ENCODE measurements around the gene NTS. TPM values are rescaled to one million over a fixed set of nuclear protein-coding genes. Genes with fewer than 3 reads are reported as not detected.

The NTS gene, protein sequence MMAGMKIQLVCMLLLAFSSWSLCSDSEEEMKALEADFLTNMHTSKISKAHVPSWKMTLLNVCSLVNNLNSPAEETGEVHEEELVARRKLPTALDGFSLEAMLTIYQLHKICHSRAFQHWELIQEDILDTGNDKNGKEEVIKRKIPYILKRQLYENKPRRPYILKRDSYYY
- not detected in 2 replicates for total RNA-seq

DNA sequence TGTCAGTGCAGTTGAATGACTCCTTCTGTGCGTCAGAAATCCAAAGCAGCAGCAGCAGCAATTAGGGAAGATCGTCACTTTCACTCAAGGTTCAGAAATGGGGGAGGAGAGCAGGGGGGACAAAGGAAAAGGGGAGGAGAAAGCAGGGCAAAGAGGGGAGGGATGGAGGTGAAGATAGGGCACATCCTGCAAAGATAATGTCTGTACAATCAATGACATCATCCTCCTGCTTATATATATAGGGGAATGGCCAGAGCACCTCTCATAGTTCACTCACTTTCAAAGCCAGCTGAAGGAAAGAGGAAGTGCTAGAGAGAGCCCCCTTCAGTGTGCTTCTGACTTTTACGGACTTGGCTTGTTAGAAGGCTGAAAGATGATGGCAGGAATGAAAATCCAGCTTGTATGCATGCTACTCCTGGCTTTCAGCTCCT is at the start of gene NTS:
Gene NTS, plus strand, starts transcription at position 265 of the 431 bp plus-strand sequence. Its CDS starts 109 bp downstream, at position 374.

DNA sequence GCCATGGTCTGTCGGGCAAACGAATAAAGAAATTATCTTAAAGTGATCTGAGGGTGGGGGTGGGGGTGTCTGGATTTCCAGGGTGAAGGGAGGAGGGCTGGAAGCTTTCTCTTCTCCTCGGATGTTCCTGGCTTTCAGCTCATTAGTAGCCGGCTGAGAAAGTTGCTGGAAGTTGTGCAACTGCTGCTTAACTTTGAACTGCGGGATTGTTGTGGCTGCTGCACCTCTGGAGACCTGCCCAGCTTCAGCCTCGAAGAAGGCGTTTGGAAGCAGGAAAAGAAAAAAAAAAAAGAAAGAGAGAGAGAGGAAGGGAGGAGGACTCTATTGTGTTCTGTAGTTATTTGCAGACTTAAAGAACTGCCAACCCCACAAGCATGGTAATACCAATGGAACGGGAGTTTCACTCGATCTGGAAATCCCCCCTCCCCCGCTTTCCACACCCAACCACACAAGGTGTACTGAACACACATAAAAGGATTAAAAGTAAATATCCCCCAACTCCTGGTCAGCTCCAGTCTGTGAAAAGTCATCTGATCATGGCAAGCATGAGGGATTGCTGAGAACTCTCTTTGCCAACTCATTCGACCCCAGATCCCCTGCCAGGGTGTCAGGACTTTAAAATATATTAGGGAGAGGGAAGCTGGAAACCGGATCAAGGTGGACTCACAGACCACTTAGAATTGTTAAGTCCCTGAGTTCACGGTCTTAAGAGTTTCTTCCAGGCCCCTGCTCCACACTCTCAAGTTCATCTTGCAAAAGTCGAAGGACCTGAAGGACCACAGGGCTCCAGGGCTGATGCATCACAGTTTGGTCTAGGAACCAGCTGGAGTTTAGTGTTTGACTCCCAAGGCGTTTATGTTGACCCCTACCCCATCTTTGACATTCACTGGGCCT is 37.7 kb upstream of the NTS start, which contains the start of gene RASSF9:
Gene RASSF9, minus strand, starts transcription at position 213 of the 894 bp plus-strand sequence. Its CDS starts 208 bp downstream, at position 5.

Other genes starting within 250 kb of the NTS start
- gene RASSF9, start 37.9 kb upstream of the NTS start, total RNA-seq: 1.7 and 2.4 TPM in 2 replicates